ENCODE data around the gene GAREM1. TPM values are rescaled to one million over a fixed set of nuclear protein-coding genes. Genes with fewer than 3 reads are reported as not detected.
"Not testable (repeated sequence)": the region's sequence is repeated elsewhere in the genome, so short reads cannot be mapped to it uniquely, and the experiment has no call there.

Gene GAREM1
- total RNA-seq, 2 donors from 2014 or later, result 12.0 to 15.4 TPM

DNA sequence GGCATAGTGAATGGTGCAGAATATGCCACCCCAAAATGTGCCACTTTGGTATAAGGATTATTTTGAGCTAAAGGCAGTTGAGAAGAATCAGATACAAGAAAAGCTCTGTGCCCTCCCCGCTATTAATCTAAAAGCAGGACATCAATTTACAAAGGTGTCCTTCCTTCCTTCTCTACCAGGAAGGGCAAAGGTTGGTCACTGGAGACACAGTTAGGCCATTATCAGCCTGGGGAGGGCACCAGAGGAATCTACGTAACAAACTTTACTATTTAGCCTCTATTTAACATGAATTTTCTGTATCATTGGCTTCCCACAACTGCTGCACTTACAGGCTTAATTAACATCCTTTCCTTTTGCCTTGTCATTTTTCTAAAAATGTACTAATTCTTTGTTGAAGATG lies 228.3 kb downstream of the GAREM1 start:
- TF ChIP-seq, protein P1, sequence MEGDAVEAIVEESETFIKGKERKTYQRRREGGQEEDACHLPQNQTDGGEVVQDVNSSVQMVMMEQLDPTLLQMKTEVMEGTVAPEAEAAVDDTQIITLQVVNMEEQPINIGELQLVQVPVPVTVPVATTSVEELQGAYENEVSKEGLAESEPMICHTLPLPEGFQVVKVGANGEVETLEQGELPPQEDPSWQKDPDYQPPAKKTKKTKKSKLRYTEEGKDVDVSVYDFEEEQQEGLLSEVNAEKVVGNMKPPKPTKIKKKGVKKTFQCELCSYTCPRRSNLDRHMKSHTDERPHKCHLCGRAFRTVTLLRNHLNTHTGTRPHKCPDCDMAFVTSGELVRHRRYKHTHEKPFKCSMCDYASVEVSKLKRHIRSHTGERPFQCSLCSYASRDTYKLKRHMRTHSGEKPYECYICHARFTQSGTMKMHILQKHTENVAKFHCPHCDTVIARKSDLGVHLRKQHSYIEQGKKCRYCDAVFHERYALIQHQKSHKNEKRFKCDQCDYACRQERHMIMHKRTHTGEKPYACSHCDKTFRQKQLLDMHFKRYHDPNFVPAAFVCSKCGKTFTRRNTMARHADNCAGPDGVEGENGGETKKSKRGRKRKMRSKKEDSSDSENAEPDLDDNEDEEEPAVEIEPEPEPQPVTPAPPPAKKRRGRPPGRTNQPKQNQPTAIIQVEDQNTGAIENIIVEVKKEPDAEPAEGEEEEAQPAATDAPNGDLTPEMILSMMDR (IDR thresholded peaks at IDR 0.05), result no peak
- Histone ChIP-seq H3K9me3 (no peaks in the 10 kb centered on the region), H3K27ac (no peak overlapping the region), H3K4me3 (no peak overlapping the region), H3K4me1 (ENCODE audit: control insufficient read depth in 1 of 2, low read depth in 2 of 2) (no peaks in the 10 kb centered on the region), H3K27me3 (replicated peaks; ENCODE audit: insufficient read depth) (no peaks in the 10 kb centered on the region), H3K36me3 (no peaks in the 10 kb centered on the region)
- ATAC-seq (ENCODE audit: insufficient number of reproducible peaks, low FRiP score, low read depth), result no peak
- DNase-seq (ENCODE audit: low spot score), result no peak

DNA sequence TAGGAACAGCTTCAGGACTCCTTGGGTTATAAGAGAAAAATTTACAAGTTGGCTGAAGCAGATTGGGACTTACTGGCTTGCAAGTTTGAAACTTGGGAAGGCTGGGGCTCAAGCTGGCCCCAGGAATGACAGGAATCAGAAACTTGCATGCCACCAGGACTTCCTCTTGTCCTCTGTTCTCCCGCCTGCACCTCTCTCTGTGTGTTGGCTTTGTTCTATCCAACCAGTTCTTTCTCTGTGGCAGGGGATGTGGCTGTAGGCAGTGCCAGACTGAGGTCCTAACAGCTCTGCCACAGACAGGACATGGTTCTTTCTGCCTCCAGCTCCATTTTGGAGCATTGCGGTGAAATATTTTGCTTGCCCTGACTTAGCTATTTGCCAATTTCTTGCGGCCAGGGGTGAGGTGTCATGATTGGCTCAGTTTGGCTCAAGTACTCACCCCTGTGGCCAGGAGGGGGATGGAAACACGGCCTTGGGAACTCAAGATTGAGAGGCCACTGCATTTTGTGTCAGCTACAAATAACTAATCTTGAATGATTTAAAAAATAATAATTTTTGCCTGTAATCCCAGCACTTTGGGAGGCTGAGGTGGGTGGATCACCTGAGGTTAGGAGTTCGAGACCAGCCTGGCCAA lies 231.9 kb downstream of the GAREM1 start:
- H3K36me3 ChIP-seq, result no peaks in the 10 kb centered on the region
- no peaks in the 10 kb centered on the region for H3K27me3 ChIP-seq (replicated peaks; ENCODE audit: insufficient read depth)
- H3K4me3 ChIP-seq, result no peak overlapping the region
- DNase-seq (ENCODE audit: low spot score) (no peak), ATAC-seq (ENCODE audit: insufficient number of reproducible peaks, low FRiP score, low read depth) (no peak)
- no peaks in the 10 kb centered on the region for H3K9me3 ChIP-seq
- no peaks in the 10 kb centered on the region for H3K4me1 ChIP-seq (ENCODE audit: control insufficient read depth in 1 of 2, low read depth in 2 of 2)
- TF ChIP-seq, protein P1 (IDR thresholded peaks at IDR 0.05), result no peak
- no peak overlapping the region for H3K27ac ChIP-seq

DNA sequence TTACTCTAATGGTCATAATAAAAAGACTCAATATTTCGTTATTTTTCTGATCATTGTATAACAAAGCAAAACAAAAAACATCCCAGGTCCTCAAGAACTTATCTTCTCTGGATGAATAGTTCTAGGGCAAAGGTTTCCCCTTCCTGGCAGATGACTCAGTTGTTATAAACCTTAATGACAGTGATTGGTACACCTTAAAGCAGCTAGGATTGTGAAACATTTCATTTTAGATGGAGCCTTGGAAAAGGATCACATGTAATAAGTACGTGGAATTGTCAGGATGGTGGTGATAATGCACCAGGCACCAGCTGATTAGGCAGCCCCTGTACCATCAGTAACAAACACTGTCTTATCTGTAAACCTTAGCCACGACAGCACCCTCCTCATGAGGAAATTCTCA lies 233.6 kb downstream of the GAREM1 start:
- DNase-seq (ENCODE audit: low spot score) (no peak), ATAC-seq (ENCODE audit: insufficient number of reproducible peaks, low FRiP score, low read depth) (no peak)
- H3K36me3 ChIP-seq, result no peaks in the 10 kb centered on the region
- H3K27ac ChIP-seq, result no peak overlapping the region
- no peaks in the 10 kb centered on the region for H3K9me3 ChIP-seq
- TF ChIP-seq, protein P1 (IDR thresholded peaks at IDR 0.05), result no peak
- no peaks in the 10 kb centered on the region for H3K27me3 ChIP-seq (replicated peaks; ENCODE audit: insufficient read depth)
- no peak overlapping the region for H3K4me3 ChIP-seq
- H3K4me1 ChIP-seq (ENCODE audit: control insufficient read depth in 1 of 2, low read depth in 2 of 2), result no peaks in the 10 kb centered on the region

DNA sequence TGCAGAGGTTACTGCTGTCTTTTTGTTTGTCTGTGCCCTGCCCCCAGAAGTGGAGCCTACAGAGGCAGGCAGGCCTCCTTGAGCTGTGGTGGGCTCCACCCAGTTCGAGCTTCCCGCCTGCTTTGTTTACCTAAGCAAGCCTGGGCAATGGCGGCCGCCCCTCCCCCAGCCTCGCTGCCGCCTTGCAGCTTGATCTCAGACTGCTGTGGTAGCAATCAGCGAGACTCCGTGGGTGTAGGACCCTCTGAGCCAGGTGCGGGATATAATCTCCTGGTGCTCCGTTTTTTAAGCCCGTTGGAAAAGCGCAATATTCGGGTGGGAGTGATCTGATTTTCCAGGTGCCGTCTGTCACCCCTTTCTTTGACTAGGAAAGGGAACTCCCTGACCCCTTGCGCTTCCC lies 237.3 kb downstream of the GAREM1 start:
- not testable (repeated sequence) for H3K9me3 ChIP-seq; H3K36me3 ChIP-seq; ATAC-seq (ENCODE audit: insufficient number of reproducible peaks, low FRiP score, low read depth); H3K4me3 ChIP-seq; H3K27ac ChIP-seq; H3K27me3 ChIP-seq (replicated peaks; ENCODE audit: insufficient read depth); DNase-seq (ENCODE audit: low spot score); H3K4me1 ChIP-seq (ENCODE audit: control insufficient read depth in 1 of 2, low read depth in 2 of 2)

DNA sequence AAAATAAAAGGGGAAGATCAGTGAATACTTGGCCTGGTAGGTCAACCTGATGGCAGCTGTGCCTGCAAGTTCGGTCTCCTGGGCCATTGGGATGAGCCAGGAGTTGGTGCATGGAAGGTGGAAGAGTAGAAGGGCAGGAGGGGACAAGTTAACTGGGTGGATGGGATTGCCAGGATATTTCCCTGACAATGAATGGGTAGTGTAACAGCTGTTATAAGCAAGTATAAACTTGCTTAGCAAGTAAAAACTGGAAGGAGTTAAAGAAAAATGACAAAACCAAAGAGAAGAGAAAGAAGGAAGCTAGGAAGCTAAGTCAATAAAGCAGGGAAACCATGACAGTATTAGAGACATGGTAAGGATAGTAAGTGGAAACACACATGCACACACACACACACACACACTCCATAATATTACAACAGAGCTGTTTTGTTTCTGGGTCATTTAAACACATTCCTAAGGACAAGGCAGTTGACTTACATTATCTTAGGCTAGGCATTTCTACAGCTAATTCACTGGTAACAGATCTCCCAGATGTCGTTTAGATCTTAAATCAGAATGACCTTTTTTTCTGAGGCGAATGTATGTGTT lies 251.2 kb downstream of the GAREM1 start:
- Histone ChIP-seq H3K27ac (no peak overlapping the region), H3K4me1 (ENCODE audit: control insufficient read depth in 1 of 2, low read depth in 2 of 2) (no peaks in the 10 kb centered on the region), H3K36me3 (no peaks in the 10 kb centered on the region), H3K4me3 (no peak overlapping the region), H3K27me3 (replicated peaks; ENCODE audit: insufficient read depth) (no peaks in the 10 kb centered on the region), H3K9me3 (no peaks in the 10 kb centered on the region)
- TF ChIP-seq, protein P1 (IDR thresholded peaks at IDR 0.05), result no peak
- DNase-seq (ENCODE audit: low spot score), result no peak
- ATAC-seq (ENCODE audit: insufficient number of reproducible peaks, low FRiP score, low read depth), result no peak

DNA sequence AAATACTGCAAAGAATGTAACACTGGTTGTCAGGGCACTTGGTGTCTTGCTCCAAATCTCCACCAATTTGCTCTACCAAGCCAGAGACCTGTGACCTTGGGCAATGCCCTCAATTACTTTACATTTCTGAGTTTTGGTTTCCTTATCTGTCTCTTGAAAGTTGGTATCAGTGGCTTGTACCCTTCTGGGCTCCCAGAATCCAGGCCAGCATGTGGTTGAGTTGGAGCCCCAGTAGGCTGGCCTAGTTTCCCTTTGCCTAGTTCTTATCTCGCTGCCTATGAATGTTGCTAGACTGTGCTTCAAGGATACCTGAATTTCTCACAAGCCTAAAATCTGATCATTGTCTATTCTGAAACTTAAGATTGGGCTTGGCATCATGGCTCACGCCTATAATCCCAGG lies 254.3 kb downstream of the GAREM1 start:
- Histone ChIP-seq H3K36me3 (no peaks in the 10 kb centered on the region), H3K27ac (no peak overlapping the region), H3K9me3 (no peaks in the 10 kb centered on the region), H3K4me1 (ENCODE audit: control insufficient read depth in 1 of 2, low read depth in 2 of 2) (no peaks in the 10 kb centered on the region), H3K4me3 (no peak overlapping the region), H3K27me3 (replicated peaks; ENCODE audit: insufficient read depth) (no peaks in the 10 kb centered on the region)
- DNase-seq (ENCODE audit: low spot score) (no peak), ATAC-seq (ENCODE audit: insufficient number of reproducible peaks, low FRiP score, low read depth) (no peak)
- TF ChIP-seq, protein P1 (IDR thresholded peaks at IDR 0.05), result no peak
